ENCODE results near the gene KANSL3.
"Not testable (repeated sequence)": the region's sequence is repeated elsewhere in the genome, so short reads cannot be mapped to it uniquely, and the experiment has no call there.

The KANSL3 gene

GRCh38 chr2:96638144-96639121, at the start of gene KANSL3:
TSS of gene KANSL3 (minus strand) at chr2:96638312. CDS start at chr2:96637135, 1,177 bp downstream.
- DNase-seq, result peak; percentile 94

- DNase-seq, result no peak
Observed at GRCh38 chr2:96687266-96687665, 49.2 kb upstream of the KANSL3 start.

- no peak for DNase-seq
Observed at GRCh38 chr2:96685577-96686459, 47.7 kb upstream of the KANSL3 start.

GRCh38 chr2:96684883-96685576, 46.9 kb upstream of the KANSL3 start:
- no peak for DNase-seq

- no peak for DNase-seq
Observed at GRCh38 chr2:96683972-96684820, 46.1 kb upstream of the KANSL3 start.

- no peak for DNase-seq
Observed at GRCh38 chr2:96683307-96683706, 45.2 kb upstream of the KANSL3 start.

- no peak for DNase-seq
Observed at GRCh38 chr2:96681540-96681939, 43.4 kb upstream of the KANSL3 start.

- DNase-seq, result no peak
Observed at GRCh38 chr2:96680561-96681141, 42.5 kb upstream of the KANSL3 start.

GRCh38 chr2:96679848-96680247, 41.7 kb upstream of the KANSL3 start:
- DNase-seq, result no peak

GRCh38 chr2:96669539-96670215, 31.6 kb upstream of the KANSL3 start:
- no peak for DNase-seq

- DNase-seq, result no peak
Observed at GRCh38 chr2:96668771-96669170, 30.7 kb upstream of the KANSL3 start.

GRCh38 chr2:96665717-96666116, 27.6 kb upstream of the KANSL3 start:
- not testable (repeated sequence) for DNase-seq

- DNase-seq, result no peak
Observed at GRCh38 chr2:96665083-96665569, 27.0 kb upstream of the KANSL3 start.

GRCh38 chr2:96664366-96664925, 26.3 kb upstream of the KANSL3 start:
- no peak for DNase-seq

GRCh38 chr2:96663829-96664228, 25.7 kb upstream of the KANSL3 start:
- DNase-seq, result no peak

- DNase-seq, result no peak
Observed at GRCh38 chr2:96663177-96663576, 25.1 kb upstream of the KANSL3 start.

- DNase-seq, result no peak
Observed at GRCh38 chr2:96662360-96662759, 24.2 kb upstream of the KANSL3 start.

- no peak for DNase-seq
Observed at GRCh38 chr2:96661324-96661723, 23.2 kb upstream of the KANSL3 start.

GRCh38 chr2:96656540-96656939, 18.4 kb upstream of the KANSL3 start:
- DNase-seq, result no peak

- no peak for DNase-seq
Observed at GRCh38 chr2:96655526-96655925, 17.4 kb upstream of the KANSL3 start.
